GM21390 (cell line): ENCODE results near the gene TNKS1BP1.
"Not testable (repeated sequence)": the region's sequence is repeated elsewhere in the genome, so short reads cannot be mapped to it uniquely, and the experiment has no call there.

Experiments used
- ATAC-seq: cut with Tn5 transposase; IDR thresholded peaks from one replicate; pipeline ENCODE4 v1.9.1; 2021; ENCODE audit not compliant: unreplicated experiment

Gene TNKS1BP1

DNA sequence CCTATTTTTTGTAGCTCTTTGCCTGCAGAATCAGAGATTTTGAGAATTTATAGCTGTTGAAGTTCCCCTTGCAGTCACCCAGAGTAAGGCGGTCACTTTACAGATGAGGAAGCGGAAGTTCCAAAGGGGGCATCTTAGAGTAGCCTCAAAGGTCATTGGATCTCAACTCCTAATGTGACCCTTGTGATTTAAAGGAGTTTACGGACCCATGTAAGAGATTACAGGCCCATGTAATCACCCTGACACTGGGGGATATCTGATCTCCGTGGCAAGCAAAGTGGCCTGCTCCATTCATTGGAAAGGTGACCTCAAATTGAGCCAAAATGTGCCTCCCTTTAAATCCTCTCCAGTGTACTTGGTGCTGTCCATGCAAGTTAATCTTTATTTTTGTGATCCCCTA, 29.1 kb upstream of the TNKS1BP1 start:
- ATAC-seq, result no peak

DNA sequence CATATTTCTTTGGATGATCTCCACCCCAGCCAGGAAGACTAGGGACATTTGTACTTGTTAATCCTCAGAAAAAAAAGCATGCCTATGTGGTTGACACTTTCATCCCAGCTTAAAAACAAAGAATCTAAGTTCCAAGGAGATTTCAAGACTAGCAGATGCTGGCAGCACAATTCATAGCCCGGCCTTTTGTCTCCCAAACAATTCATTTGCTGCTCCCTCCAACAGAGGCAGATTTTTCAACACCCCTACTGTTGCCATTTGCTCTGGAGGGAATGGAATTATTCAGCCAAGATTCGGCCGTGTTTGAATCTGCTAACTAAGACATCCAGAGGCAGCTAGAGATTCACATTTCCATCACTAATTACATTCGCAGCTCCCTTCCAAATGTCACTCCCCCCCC, 28.7 kb upstream of the TNKS1BP1 start:
- ATAC-seq, result no peak

DNA sequence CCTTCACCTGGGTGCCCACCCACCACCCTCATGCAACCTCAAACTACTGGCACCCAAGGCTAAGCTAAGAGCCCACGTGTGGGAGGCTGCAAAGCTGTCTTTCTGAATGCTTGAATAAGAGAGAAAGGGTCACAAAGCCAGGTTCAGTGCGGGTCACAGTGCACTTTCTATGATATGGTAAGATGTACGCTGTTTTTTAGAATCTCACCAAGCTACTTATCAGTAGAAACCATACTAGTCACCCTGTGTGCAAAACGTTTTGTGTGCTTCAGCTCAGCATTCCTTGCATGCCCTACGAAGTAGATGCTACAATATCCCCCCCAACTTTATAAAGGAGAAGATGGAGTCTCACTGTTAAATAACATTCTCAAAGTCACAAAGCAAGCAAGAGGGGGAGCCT, 28.3 kb upstream of the TNKS1BP1 start:
- no peak for ATAC-seq

DNA sequence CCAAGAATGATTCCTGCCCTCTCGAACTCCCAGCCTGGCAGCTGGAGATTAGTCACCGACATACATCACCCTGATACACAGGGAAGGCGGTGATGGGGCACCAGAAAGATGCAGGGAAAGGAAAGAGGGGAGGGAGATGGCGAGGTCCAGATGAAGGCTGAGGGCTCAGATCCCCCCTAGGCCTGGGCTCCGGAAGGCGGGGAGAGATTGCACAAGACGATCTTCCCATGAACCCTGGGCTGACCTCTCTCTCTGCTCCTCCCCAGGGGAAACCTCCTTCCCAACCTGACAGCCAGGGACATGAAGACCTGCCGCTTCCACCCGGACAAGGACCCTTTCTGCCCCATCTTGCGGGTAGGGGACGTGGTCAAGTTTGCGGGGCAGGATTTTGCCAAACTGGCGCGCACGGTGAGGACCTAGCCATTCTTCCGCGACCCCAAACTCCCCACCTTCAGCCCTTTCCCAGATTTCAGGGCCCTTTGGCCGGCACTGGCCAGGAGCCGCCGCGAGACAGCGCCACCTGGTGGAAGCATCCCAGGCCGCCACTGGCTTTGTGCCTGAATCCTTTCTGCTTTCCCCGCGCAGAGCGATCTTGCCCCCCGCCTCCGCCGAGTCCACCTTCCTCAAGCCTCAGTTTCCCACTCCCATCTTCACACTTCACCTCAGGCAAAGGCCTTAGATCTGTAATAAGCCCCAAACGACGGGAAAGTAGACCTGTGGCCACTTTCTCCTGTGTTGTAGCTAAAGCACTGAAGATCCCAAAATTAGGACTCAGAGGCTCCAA, 24.9 kb upstream of the TNKS1BP1 start:
- no peak for ATAC-seq

DNA sequence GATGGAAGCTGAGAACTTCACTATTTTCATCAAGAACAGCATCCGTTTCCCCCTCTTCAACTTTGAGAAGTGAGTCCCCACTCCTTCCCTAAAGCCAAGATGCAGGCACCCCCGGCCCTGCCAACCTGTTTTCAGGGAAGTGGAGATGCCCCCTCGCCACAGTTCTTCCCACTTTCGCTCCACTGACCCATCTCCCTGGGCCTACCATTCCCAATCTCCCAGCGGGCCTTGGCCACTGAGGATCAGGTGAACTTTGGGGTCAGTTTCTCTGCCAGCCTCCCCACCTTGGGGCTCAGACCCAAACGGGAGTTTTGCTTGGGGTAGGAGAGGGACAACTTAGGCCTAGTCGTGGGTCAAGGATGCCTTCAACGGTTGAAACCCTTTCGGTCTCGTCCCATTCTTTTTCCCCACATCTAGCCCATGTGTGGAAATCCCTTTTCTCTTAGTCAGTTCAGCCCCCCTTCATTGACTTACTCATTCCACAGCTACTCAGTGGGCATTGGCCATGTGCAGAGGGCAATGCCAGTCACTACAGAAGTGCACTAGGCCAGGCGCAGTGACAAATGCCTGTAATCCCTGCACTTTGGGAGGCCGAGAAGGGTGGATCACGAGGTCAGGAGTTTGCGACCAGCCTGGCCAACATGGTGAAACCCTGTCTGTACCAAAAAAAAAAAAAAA, 24.0 kb upstream of the TNKS1BP1 start:
- ATAC-seq, result no peak

DNA sequence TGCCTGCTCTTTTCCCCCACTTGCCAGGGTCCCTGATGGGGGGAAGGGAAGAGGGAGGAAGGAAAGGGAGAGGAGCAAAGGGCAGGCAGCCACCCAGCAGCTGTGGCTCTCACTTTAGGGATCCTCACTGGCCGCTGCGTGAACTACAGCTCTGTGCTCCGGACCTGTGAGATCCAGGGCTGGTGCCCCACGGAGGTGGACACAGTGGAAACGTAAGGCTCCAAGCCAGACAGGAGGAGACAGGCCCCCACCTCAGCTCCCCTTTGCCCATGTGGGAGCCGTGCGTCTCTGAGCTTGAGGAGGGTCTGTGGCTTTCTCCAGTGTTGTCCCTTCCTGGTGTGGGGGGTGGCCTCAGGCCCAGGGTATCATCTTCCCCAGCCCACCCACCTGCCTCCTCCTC, 23.3 kb upstream of the TNKS1BP1 start:
- no peak for ATAC-seq

DNA sequence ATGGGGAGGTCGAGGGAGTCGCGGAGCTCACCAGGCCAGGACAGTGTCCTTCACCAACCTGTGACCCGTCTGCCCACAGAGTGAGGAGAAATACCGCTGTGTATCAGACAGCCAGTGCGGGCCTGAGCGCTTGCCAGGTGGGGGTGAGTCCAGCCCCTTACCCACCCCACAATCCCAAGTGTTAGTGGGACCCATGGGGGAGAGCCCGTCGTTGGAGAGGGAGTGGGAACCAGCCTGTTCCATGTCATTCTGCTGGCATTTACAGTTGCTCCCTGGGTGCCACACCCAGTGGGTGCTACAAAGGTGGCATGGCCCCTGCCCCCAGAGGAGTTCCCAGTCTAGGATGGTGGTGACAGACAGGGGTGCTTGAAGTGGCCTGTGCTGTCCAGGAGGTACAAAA, 22.6 kb upstream of the TNKS1BP1 start:
- ATAC-seq, result no peak

DNA sequence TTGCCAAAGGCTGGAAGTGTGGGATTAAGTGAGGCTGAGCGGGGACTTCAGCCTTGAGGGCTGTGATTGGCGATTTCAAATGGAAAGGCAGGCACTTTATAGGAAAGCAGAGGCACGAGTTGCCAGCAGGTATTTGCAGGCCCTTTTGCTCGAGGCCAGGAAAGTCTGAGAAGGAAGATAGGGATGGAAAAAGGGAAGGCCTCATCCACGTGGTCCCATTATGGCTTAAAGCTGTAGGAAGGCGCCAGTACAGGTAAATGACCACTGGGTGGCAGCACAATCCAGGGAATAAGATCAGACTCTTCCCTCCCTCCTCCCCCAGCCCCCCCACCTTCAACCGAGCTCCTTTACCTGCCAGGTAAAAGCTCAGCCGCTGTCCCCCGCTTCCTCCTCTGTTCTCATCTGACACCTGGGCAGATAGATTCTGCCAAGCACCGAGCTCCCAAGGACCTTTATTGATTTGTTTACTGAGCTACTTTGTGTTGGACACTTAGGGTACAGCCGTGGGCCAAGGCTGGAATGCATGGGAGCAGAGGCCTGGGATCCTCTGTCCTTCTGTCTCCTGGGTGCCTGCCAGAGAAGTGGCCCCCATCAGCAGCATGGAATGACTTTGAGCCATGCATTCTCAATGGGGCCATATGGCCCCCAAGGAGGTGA, 20.9 kb upstream of the TNKS1BP1 start:
- ATAC-seq, result peak; percentile 81

DNA sequence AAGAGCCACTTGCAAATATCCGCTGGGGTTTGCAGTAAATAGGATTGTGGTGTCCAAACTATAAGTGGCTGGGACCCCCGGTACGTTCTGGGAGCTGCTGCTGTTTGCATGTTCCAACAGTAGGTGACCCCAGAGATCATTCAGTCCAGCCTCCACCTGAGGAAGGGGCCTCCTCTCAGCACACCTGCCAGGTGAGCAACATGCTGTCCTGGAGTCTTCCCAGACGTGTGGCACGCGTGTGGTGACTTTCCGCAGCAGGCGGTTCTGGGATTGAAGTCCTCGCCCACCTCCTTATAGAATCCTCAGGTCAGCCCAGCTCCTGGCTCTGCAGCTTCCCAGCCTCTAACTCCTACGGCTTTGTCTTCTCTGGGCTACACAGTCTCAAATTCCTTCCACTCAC, 20.1 kb upstream of the TNKS1BP1 start:
- no peak for ATAC-seq

DNA sequence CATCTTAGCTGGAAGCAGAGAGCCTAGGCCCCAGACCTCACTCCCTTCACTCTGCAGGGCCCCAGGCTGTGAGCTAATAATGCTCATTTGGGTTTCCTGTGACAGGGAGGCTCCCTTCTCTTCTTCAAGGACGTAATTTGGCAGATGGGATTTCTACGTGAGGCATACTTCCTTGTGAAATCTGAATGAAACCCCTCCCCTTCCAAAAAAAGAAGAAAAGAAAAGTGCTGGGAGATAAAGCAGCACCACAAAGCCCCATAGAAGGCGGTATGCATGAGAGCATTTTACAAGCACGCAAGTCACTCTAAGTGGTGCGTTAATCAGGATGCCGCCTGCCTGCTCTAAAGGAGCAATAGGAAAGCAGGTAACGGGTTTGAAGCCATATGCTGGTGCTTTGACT, 19.1 kb upstream of the TNKS1BP1 start:
- no peak for ATAC-seq

DNA sequence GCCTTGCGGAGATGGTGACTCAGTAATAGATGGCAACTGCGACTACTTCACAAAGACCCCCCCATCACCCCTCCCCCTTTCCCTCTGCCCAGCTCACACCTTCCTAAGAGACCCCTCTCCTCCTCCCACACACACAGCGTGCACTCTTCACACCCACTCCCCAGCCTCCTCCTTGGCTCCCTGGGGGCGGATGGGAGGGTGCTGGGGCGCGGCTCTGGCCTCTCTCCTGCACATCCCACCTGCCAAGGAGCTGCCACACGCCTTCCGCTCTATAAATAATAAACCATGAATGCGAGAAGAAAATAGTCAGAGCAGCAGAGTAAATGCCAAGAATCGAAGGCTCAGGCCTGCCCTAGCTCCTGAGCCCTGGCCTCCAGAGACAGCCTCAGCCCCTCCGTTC, 17.9 kb upstream of the TNKS1BP1 start:
- ATAC-seq, result no peak

DNA sequence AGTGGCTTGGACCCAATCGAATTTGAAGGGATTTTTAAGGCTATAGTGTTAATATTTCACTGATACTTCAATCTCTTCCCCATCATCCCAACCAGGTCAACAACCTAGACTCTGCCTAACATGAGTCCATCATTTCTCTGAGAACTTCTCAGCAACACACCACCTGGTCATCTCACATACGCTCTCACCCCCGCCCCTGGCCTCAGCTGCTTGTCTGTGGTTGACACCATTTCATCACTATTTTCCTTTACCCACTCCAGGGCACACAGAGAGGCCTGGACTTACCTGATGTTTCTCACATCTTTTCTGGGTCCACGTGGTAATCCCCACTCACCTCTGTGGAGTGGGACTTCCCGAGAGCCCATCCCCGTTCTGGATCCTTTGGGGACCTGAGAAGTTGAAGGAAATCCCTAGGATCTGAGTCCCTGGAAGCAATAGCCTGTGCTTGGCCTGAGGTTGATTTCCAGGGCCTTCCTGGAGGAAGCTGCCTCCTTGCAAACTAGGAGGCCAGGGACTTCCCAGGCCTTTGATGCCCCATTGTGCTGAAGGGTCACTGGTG, 16.6 kb upstream of the TNKS1BP1 start:
- no peak for ATAC-seq

DNA sequence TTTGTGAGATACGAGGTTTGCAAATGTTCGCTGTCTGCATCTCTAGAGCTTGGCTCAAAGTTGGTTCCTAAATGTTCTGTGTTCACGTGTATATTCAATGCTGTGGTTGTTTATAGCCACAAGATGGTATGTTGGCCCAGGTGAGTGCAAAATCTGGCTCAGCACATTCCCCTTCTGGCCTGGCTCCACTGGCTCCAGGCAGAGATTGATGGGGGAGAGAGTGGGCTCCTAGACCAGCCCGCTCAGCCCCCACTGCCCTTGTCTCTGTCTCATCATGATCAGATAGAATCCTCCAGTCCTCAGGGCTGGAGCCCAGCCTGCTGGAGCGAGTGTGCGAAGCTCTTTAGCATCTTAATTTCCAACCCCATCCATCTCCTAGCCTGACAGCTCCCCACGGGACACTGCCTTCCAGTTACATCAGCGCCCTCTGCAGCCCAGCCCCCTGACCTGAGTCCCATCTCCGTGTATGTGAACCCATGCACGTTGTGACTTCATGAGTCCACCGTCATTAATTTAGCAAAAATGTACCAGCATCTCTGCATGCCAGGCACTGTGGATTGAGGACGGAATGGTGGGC, 15.4 kb upstream of the TNKS1BP1 start:
- ATAC-seq, result no peak

DNA sequence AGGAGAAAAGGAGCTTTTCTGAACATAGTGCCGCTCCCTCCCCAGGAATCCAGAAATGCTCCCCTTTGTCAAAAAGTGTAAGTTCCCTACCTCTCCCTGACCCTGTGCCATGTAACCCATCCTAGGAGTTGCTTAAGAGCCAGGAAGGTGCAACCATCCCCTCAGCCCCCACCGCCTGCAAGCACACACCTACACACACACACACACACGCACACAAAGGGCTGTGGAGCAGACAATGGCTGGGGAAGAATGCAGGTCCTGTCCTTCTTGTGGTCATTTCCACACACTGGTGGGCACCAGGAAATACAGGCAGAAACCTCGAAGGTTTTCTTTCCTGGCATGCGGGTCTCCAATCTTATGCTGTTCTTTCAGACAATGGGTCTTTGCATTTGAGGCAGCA, 14.6 kb upstream of the TNKS1BP1 start:
- no peak for ATAC-seq

DNA sequence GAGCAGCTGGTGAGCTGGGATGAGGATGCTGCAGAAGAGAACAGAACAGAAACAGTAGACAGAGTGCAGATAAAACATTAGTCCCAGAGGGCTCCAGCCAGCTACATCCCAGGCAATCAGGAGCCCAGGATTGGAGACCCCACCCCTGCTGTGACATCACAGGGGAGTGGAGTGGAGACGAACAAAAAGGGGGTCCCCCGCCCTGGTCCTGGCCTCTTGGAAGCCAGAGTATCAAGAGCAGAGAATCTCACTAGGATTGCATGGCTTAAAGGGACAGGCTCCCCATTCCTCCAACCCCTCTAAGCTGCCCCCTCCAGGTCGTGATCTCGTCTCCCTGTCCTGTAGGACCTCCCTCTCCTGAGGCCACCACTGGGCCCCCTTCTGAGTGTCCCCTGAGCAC, 13.4 kb upstream of the TNKS1BP1 start, which contains the start of gene P2RX3:
Gene P2RX3 (plus strand): TSS at position 211 of the 400 bp plus-strand sequence. CDS start 199 bp downstream, outside the sequence.
- no peak for ATAC-seq

DNA sequence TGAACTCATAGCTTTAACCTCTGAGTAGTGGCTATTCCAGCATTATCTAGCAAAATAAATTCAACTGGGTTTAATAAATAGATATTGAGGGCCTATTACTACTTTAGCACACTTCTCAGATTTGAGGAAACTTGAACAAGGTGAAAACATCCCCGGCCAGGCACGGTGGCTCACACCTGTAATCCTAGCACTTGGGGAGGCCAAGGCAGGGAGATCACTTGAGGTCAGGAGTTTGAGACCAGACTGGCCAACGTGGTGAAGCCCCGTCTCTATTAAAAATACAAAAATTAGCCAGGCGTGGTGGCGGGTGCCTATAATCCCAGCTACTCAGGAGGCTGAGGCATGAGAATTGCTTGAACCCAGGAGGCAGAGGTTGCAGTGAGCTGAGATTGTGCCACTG, 12.1 kb upstream of the TNKS1BP1 start:
- not testable (repeated sequence) for ATAC-seq

DNA sequence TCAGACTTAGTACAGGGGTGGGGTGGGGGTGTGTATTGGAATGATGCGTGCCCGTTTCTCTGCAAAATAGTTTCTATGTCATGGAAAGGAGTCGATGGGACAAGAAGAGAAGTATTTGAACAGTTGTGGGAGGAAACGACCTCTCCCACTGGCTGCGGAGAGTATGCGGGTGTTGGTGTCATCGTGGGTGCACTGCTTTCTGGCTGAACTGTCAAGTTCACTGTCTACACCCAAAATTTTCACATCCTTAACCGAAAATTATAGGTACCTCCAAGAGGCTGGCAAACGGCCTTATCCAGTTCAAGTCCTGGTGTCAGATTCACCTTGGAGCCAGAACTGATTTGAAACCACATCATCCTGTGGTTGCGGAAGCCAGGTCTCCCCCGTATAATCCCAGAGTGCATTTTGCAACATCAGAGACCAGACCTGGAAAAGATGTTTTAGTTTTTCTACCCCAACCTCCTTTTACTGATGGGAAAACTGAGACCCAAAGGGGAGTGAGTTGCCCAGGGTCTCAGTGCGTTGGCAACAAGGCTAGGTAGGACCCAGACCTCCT, 11.4 kb upstream of the TNKS1BP1 start:
- peak; percentile 1 for ATAC-seq

DNA sequence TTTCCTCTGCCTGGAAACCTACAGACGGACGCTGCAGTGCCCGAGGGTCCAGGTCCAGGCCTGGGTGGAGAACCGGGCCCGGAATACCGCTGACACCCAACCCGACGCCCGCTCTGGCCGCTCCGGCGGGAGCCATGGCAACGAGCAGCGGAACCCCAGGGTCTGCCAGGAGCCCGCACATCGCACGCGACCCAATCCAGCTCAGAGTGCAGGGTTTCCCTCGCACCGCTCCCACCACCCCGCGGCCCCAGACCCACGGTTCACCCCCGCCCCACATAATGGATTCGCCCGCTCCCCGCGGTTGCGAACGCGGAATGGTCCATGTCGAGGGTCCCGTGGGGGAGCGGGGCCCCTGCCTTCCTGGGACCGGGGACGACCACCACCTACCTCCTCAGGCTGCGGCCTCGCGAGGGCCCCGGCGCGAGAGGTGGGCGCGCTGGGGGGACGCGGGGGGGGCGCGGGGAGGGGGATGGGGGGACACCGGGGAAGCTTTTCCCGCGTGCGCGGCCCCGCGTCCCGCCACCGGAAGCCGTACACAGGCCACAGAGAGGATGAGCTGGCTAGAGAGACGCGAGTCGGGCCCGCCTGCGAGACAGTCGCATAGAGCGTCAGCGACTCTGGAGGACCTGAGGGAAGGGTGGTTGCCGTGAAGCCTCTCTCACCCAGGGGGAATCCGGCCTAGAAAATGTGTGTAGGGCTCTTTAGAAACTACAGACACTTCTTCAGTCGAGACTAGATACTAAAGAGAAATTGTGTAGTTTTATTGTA, 10.8 kb upstream of the TNKS1BP1 start, which contains the start of gene SSRP1:
Gene SSRP1 (minus strand): TSS at position 550 of the 768 bp plus-strand sequence. CDS start 771 bp downstream, outside the sequence.
- ATAC-seq, result peak; percentile 100

DNA sequence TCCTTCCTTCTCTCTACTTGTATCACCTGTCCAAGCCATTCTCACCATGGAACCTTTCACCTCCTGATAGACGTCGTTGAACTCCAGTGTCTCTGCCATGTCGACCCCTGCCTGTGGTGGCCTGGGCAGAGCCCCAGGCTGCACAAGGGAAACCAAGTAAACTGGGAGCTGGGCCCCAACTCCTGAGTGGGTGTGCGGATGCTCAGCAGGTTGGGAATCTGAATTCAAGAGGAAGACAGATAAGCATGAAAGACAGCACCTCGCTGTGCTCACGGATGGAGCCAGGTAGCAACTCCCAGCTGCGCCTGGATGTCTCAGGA, 10.2 kb upstream of the TNKS1BP1 start:
- ATAC-seq, result peak; percentile 0

DNA sequence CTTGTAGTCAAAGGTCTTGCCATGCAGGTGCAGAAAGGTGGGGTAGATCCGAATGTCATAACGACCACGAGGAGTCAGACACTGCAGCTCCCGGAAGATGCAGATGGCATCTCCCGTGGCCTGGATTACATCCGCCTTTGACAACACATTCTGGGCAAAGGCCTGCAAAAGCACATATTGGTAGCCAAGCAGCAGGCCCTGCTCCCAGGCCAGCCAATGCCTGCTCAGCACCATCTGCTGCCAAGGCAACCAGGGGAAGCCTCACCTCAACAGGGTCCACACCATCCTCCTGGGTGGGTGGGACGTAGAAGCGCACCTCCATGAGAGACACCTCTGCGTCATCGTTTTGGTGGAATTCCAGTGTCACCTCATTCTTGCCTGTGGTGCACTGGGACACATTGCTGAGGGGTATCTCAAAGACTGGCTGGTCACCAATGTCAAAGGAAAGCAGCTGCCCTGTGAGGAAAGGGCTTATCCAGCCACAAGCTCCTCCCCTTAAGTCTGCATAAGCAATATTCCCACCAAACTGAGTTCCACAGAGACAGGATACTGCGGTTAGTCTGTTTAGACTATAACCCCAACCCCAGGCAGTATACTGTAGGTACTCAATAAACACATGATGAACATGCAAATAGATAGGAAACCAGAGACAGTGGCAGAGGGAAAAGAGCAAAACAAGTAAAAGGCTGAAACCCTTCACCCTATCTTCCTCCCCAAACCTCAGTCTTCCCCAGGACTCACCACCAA, 8.1 kb upstream of the TNKS1BP1 start:
- ATAC-seq, result no peak
